ENCODE measurements around the gene CHAT. TPM values are rescaled to one million over a fixed set of nuclear protein-coding genes. Genes with fewer than 3 reads are reported as not detected.
"Not testable (repeated sequence)": the region's sequence is repeated elsewhere in the genome, so short reads cannot be mapped to it uniquely, and the experiment has no call there.

The CHAT gene
- polyA plus RNA-seq, 4 donors: not detected

- DNase-seq (ENCODE audit: low read depth in 4 of 4, low spot score in 3 of 4): no peak
These were observed 65.1 kb downstream of the CHAT start for GRCh38 chr10:49678827-49679479.

GRCh38 chr10:49679480-49679893 is 65.7 kb downstream of the CHAT start, which contains the start of gene C10orf53:
Gene C10orf53, plus strand, starts transcription at chr10:49679651. Its CDS starts 47 bp downstream, at chr10:49679698.
- DNase-seq (ENCODE audit: low read depth in 4 of 4, low spot score in 3 of 4): peak in 1 of 4 donors; percentile 28

- DNase-seq (ENCODE audit: low read depth in 4 of 4, low spot score in 3 of 4): not testable (repeated sequence)
These were observed 68.6 kb downstream of the CHAT start for GRCh38 chr10:49682449-49682848.

- DNase-seq (ENCODE audit: low read depth in 4 of 4, low spot score in 3 of 4): no peak
These were observed 69.0 kb downstream of the CHAT start for GRCh38 chr10:49682879-49683278.

GRCh38 chr10:49686651-49687050 is 72.8 kb downstream of the CHAT start:
- no peak for DNase-seq (ENCODE audit: low read depth in 4 of 4, low spot score in 3 of 4)

GRCh38 chr10:49688261-49688846 is 74.5 kb downstream of the CHAT start:
- DNase-seq (ENCODE audit: low read depth in 4 of 4, low spot score in 3 of 4): no peak

GRCh38 chr10:49688920-49689319 is 75.1 kb downstream of the CHAT start:
- no peak for DNase-seq (ENCODE audit: low read depth in 4 of 4, low spot score in 3 of 4)

GRCh38 chr10:49689882-49690510 is 76.2 kb downstream of the CHAT start:
- DNase-seq (ENCODE audit: low read depth in 4 of 4, low spot score in 3 of 4): no peak

- peak in 3 of 4 donors; percentile 36 to 68 (median 44) for DNase-seq (ENCODE audit: low read depth in 4 of 4, low spot score in 3 of 4)
These were observed 77.0 kb downstream of the CHAT start for GRCh38 chr10:49690698-49691356.

GRCh38 chr10:49691588-49691987 is 77.8 kb downstream of the CHAT start:
- no peak for DNase-seq (ENCODE audit: low read depth in 4 of 4, low spot score in 3 of 4)

- no peak for DNase-seq (ENCODE audit: low read depth in 4 of 4, low spot score in 3 of 4)
These were observed 80.6 kb downstream of the CHAT start for GRCh38 chr10:49694466-49694865.

GRCh38 chr10:49696311-49696710 is 82.5 kb downstream of the CHAT start:
- no peak for DNase-seq (ENCODE audit: low read depth in 4 of 4, low spot score in 3 of 4)

GRCh38 chr10:49698679-49699078 is 84.8 kb downstream of the CHAT start:
- DNase-seq (ENCODE audit: low read depth in 4 of 4, low spot score in 3 of 4): no peak

- DNase-seq (ENCODE audit: low read depth in 4 of 4, low spot score in 3 of 4): no peak
These were observed 86.4 kb downstream of the CHAT start for GRCh38 chr10:49700211-49700610.

GRCh38 chr10:49700997-49701396 is 87.2 kb downstream of the CHAT start:
- no peak for DNase-seq (ENCODE audit: low read depth in 4 of 4, low spot score in 3 of 4)

- no peak for DNase-seq (ENCODE audit: low read depth in 4 of 4, low spot score in 3 of 4)
These were observed 93.7 kb downstream of the CHAT start for GRCh38 chr10:49707585-49707984.

- no peak for DNase-seq (ENCODE audit: low read depth in 4 of 4, low spot score in 3 of 4)
These were observed 96.1 kb downstream of the CHAT start for GRCh38 chr10:49709934-49710333.

GRCh38 chr10:49710966-49711365 is 97.1 kb downstream of the CHAT start:
- no peak for DNase-seq (ENCODE audit: low read depth in 4 of 4, low spot score in 3 of 4)

GRCh38 chr10:49711481-49711880 is 97.6 kb downstream of the CHAT start:
- no peak for DNase-seq (ENCODE audit: low read depth in 4 of 4, low spot score in 3 of 4)

- no peak for DNase-seq (ENCODE audit: low read depth in 4 of 4, low spot score in 3 of 4)
These were observed 99.4 kb downstream of the CHAT start for GRCh38 chr10:49713266-49713665.
